PFSK-1 (cell line): ENCODE measurements around the gene NECTIN1.

ENCODE experiments used
- POLR2AphosphoS5 ChIP-seq: IDR thresholded peaks from 2 replicates; pipeline ENCODE4 v1.6.1; 2012; ENCODE audit warnings: low read depth, mild to moderate bottlenecking, control low read depth, low read length, moderate library complexity
- SIN3A ChIP-seq: IDR thresholded peaks from 2 replicates; pipeline ENCODE4 v1.6.1; 2012; ENCODE audit warnings: mild to moderate bottlenecking, low read length, moderate library complexity, borderline replicate concordance; ENCODE audit not compliant: insufficient read depth
- TAF1 ChIP-seq: IDR thresholded peaks from 2 replicates; pipeline ENCODE4 v1.6.1; 2012; ENCODE audit warnings: low read length, control low read depth, borderline replicate concordance; ENCODE audit not compliant: insufficient read depth

DNA sequence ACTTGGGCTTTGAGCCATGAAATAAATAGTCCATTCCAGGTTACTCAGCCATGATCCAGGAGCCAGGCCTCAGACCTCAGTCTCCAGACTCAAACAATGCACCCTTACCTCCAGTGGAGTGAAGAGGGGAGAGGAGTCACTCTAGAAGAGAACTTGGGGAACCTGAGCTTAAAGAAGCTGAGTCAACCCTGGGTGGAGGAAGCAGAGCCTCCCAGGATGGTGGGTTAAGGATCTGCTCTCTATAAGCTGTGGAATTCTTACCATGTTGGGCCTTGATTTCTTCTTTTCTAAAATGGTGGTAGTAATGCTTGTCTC is 113.2 kb downstream of the NECTIN1 start:
- TF ChIP-seq SIN3A (no peak), TAF1 (no peak), POLR2AphosphoS5 (no peak)
